ENCODE measurements around the gene LARP1. TPM values are rescaled to one million over a fixed set of nuclear protein-coding genes. Genes with fewer than 3 reads are reported as not detected.
"Not testable (repeated sequence)": the region's sequence is repeated elsewhere in the genome, so short reads cannot be mapped to it uniquely, and the experiment has no call there.

LARP1 gene
- total RNA-seq, 6 experiments from 2014 or later: 58.2 to 85.7 (median 73.0) TPM

- no peak for ATAC-seq
- no peak for TF ChIP-seq POLR2A (IDR thresholded peaks at IDR 0.05)
- TF ChIP-seq, protein P1, sequence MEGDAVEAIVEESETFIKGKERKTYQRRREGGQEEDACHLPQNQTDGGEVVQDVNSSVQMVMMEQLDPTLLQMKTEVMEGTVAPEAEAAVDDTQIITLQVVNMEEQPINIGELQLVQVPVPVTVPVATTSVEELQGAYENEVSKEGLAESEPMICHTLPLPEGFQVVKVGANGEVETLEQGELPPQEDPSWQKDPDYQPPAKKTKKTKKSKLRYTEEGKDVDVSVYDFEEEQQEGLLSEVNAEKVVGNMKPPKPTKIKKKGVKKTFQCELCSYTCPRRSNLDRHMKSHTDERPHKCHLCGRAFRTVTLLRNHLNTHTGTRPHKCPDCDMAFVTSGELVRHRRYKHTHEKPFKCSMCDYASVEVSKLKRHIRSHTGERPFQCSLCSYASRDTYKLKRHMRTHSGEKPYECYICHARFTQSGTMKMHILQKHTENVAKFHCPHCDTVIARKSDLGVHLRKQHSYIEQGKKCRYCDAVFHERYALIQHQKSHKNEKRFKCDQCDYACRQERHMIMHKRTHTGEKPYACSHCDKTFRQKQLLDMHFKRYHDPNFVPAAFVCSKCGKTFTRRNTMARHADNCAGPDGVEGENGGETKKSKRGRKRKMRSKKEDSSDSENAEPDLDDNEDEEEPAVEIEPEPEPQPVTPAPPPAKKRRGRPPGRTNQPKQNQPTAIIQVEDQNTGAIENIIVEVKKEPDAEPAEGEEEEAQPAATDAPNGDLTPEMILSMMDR (IDR thresholded peaks at IDR 0.05): no peak
- H3K27me3 ChIP-seq: no peaks in the 10 kb centered on the region
- H3K27ac ChIP-seq: no peak overlapping the region
- no peaks in the 10 kb centered on the region for H3K9me3 ChIP-seq
- no peak overlapping the region for H3K4me3 ChIP-seq
- H3K4me1 ChIP-seq: peaks cover 0 to 19% (median 9%) of the 10 kb centered on the region in 4 donors
- H3K36me3 ChIP-seq: peaks cover 0 to 68% (median 18%) of the 10 kb centered on the region in 4 donors
- 85% methylated on average over 6 of the region's 6 CpGs for WGBS (ENCODE audit: insufficient coverage, low coverage, low lambda C conversion rate, missing lambda C conversion rate)
- intact Hi-C loops (cut with DNase I): no loop called here
- no peak for DNase-seq
These were observed 62.6 kb downstream of the LARP1 start for GRCh38 chr5:154817815-154818214.

DNA sequence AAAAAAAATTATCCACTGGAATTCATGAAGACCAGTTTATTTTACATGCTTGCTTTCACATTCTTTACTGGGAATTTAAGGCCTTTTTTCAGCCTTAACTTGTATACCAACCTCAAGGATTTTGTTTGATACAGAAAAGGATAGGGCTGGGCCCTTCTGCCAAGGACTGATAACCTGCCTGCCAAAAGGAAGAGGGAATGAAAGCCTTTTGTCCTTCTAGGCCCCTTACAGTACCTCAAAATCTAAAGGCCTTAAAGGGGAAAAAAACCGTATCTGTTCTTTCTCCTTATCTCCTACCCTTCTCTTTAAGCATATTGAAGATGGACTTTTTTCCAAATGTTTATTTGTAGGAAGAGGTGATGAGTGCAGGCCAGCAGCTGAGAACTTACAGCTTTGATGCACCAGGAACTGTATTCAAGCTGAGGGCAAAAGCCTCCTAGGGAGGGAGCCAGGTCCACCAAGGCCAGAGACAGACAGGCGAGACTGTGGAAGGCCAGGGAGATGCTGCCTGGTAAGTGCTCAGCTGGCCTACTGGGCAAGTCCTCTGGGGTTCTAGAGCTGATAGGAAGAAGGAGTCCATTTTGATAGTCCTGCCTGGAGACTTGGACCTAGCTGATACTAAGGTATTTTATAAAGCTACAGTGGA lies 63.4 kb downstream of the LARP1 start:
- Histone ChIP-seq H3K4me3 (no peak overlapping the region), H3K27ac (no peak overlapping the region), H3K9me3 (no peaks in the 10 kb centered on the region), H3K27me3 (no peaks in the 10 kb centered on the region), H3K36me3 (peaks cover 0 to 68% (median 20%) of the 10 kb centered on the region in 4 donors), H3K4me1 (peaks cover 0 to 19% (median 9%) of the 10 kb centered on the region in 4 donors)
- no peak for TF ChIP-seq POLR2A (IDR thresholded peaks at IDR 0.05)
- TF ChIP-seq, protein P1 (IDR thresholded peaks at IDR 0.05): no peak
- ATAC-seq: no peak
- DNase-seq: no peak
- WGBS (ENCODE audit: insufficient coverage, low coverage, low lambda C conversion rate, missing lambda C conversion rate): 50% methylated on average over 2 of the region's 2 CpGs
- intact Hi-C loops (cut with DNase I): no loop called here

DNA sequence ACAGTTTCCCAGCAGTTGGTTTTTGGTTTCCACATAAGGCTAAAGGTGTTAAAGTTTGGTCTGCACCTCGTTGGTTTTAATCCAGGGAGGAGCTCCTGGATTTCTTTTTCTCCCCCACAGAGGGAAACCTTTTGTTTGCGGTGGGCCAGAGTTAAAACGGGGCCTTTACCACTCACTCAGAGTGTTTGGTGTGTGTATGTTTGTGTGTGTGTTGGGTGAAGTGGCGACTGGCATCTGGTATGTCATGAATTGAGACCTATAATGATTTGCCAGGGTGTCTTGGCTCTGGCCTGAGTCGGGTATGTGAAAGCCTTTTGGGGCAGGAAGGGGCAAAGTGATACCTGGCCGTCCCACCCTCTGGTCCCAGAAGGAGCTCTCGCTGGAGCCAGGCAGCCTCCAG lies 64.4 kb downstream of the LARP1 start:
- WGBS (ENCODE audit: insufficient coverage, low coverage, low lambda C conversion rate, missing lambda C conversion rate): 71% methylated on average over 4 of the region's 7 CpGs
- Histone ChIP-seq H3K27me3 (no peaks in the 10 kb centered on the region), H3K4me3 (no peak overlapping the region), H3K9me3 (no peaks in the 10 kb centered on the region), H3K4me1 (peaks cover 0 to 19% (median 9%) of the 10 kb centered on the region in 4 donors), H3K36me3 (peaks cover 0 to 62% (median 20%) of the 10 kb centered on the region in 4 donors), H3K27ac (no peak overlapping the region)
- DNase-seq (no peak), ATAC-seq (no peak)
- intact Hi-C loops (cut with DNase I): no loop called here
- no peak for TF ChIP-seq POLR2A (IDR thresholded peaks at IDR 0.05)

DNA sequence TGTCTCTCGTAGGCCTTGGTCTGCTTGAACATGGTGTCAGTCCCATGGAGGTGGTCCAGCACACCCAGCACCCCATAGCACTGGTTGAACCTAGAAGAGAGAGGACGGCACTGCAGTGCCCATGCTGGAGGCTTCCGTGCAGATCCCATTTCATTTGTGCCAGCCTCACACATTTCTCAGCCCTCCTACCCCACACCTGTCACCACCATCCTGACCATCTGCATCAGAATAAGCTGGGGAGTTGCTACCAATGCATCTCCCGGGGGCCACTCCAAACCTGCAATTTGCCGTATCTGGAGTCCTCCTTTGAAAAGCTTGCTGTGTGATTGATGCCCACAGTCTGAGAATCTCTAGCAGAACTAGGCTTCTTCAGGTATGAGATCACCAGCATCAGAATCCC lies 65.2 kb downstream of the LARP1 start:
- Histone ChIP-seq H3K4me1 (peaks cover 0 to 15% (median 5%) of the 10 kb centered on the region in 4 donors), H3K27ac (no peak overlapping the region), H3K4me3 (no peak overlapping the region), H3K9me3 (no peaks in the 10 kb centered on the region), H3K36me3 (peaks cover 0 to 57% (median 18%) of the 10 kb centered on the region in 4 donors), H3K27me3 (no peaks in the 10 kb centered on the region)
- ATAC-seq (no peak), DNase-seq (no peak)
- intact Hi-C loops (cut with DNase I): no loop called here
- TF ChIP-seq POLR2A (IDR thresholded peaks at IDR 0.05): no peak
- TF ChIP-seq, protein P1 (IDR thresholded peaks at IDR 0.05): no peak
- 92% methylated on average over 2 of the region's 5 CpGs for WGBS (ENCODE audit: insufficient coverage, low coverage, low lambda C conversion rate, missing lambda C conversion rate)

GRCh38 chr5:154822896-154823295 lies 67.7 kb downstream of the LARP1 start:
- intact Hi-C loops (cut with DNase I); H3K9me3 ChIP-seq; H3K27me3 ChIP-seq; H3K4me3 ChIP-seq; DNase-seq; H3K27ac ChIP-seq; ATAC-seq; H3K4me1 ChIP-seq: not testable (repeated sequence)
- WGBS (ENCODE audit: insufficient coverage, low coverage, low lambda C conversion rate, missing lambda C conversion rate): 100% methylated on average over 2 of the region's 5 CpGs
- peaks cover 0 to 60% (median 19%) of the 10 kb centered on the region in 4 donors for H3K36me3 ChIP-seq

All from right lobe of liver (tissue), 6 donors.